ENCODE measurements around the gene CD247. TPM values are rescaled to one million over a fixed set of nuclear protein-coding genes. Genes with fewer than 3 reads are reported as not detected.
A peak's percentile ranks its signal among the peaks of the same experiment; 100 is the strongest.

Gene CD247
- total RNA-seq, 1 donor from 2014 or later, result not detected

- peaks cover 15% of the 10 kb centered on the region for H3K27me3 Mint-ChIP-seq (ENCODE audit: unreplicated experiment)
- H3K36me3 Mint-ChIP-seq (ENCODE audit: unreplicated experiment), result no peaks in the 10 kb centered on the region
Measured at GRCh38 chr1:167554028-167554779, 35.9 kb upstream of the CD247 start.

GRCh38 chr1:167553136-167554027 is 35.1 kb upstream of the CD247 start, which contains the start of gene CREG1:
Gene CREG1 (minus strand): TSS chr1:167553762.
- no peaks in the 10 kb centered on the region for H3K36me3 Mint-ChIP-seq (ENCODE audit: unreplicated experiment)
- H3K4me3 Mint-ChIP-seq (ENCODE audit: unreplicated experiment), result peak within 1 kb of the TSS; percentile 77
- TF ChIP-seq CTCF (IDR thresholded peaks at IDR 0.05), result no peak
- H3K27me3 Mint-ChIP-seq (ENCODE audit: unreplicated experiment), result peaks cover 13% of the 10 kb centered on the region
- H3K9me3 Mint-ChIP-seq (ENCODE audit: unreplicated experiment), result no peaks in the 10 kb centered on the region
- DNase-seq (ENCODE audit: extremely low spot score, unreplicated experiment), result peak; percentile 96
- H3K27ac Mint-ChIP-seq (ENCODE audit: unreplicated experiment), result no peak within 1 kb of the TSS
- H3K4me1 Mint-ChIP-seq (ENCODE audit: unreplicated experiment), result peaks cover 11% of the 10 kb centered on the region

More at GRCh38 chr1:167554028-167554779, 35.9 kb upstream of the CD247 start:
- Mint-ChIP-seq H3K9me3 (ENCODE audit: unreplicated experiment) (no peaks in the 10 kb centered on the region), H3K4me3 (ENCODE audit: unreplicated experiment) (peak overlapping the region; percentile 77), H3K4me1 (ENCODE audit: unreplicated experiment) (peaks cover 11% of the 10 kb centered on the region), H3K27ac (ENCODE audit: unreplicated experiment) (no peak overlapping the region)
- DNase-seq (ENCODE audit: extremely low spot score, unreplicated experiment), result no peak
- TF ChIP-seq CTCF (IDR thresholded peaks at IDR 0.05), result no peak

GRCh38 chr1:167551362-167551761 is 33.0 kb upstream of the CD247 start:
- no peaks in the 10 kb centered on the region for H3K9me3 Mint-ChIP-seq (ENCODE audit: unreplicated experiment)
- no peaks in the 10 kb centered on the region for H3K36me3 Mint-ChIP-seq (ENCODE audit: unreplicated experiment)
- TF ChIP-seq CTCF (IDR thresholded peaks at IDR 0.05), result no peak

GRCh38 chr1:167548059-167548932 is 30.0 kb upstream of the CD247 start:
- H3K36me3 Mint-ChIP-seq (ENCODE audit: unreplicated experiment), result no peaks in the 10 kb centered on the region
- no peaks in the 10 kb centered on the region for H3K27me3 Mint-ChIP-seq (ENCODE audit: unreplicated experiment)
- no peak for TF ChIP-seq CTCF (IDR thresholded peaks at IDR 0.05)
- H3K4me1 Mint-ChIP-seq (ENCODE audit: unreplicated experiment), result no peaks in the 10 kb centered on the region
- H3K27ac Mint-ChIP-seq (ENCODE audit: unreplicated experiment), result no peak overlapping the region
- no peak overlapping the region for H3K4me3 Mint-ChIP-seq (ENCODE audit: unreplicated experiment)
- no peak for DNase-seq (ENCODE audit: extremely low spot score, unreplicated experiment)
- H3K9me3 Mint-ChIP-seq (ENCODE audit: unreplicated experiment), result no peaks in the 10 kb centered on the region

More at GRCh38 chr1:167551362-167551761, 33.0 kb upstream of the CD247 start:
- DNase-seq (ENCODE audit: extremely low spot score, unreplicated experiment), result no peak
- H3K27ac Mint-ChIP-seq (ENCODE audit: unreplicated experiment), result no peak overlapping the region
- H3K4me3 Mint-ChIP-seq (ENCODE audit: unreplicated experiment), result no peak overlapping the region
- peaks cover 11% of the 10 kb centered on the region for H3K4me1 Mint-ChIP-seq (ENCODE audit: unreplicated experiment)
- peaks cover 7% of the 10 kb centered on the region for H3K27me3 Mint-ChIP-seq (ENCODE audit: unreplicated experiment)

All from osteocyte (in vitro differentiated cells).